Endothelial cell of umbilical vein (primary cell): ENCODE measurements around the gene PPIL1.

Experiments used
- CTCF ChIP-seq, 2 donors: IDR thresholded peaks; 1 replicate in 1 of 2; 2 replicates in 1 of 2; pipeline ENCODE4 v1.5.1; 2011; ENCODE audit warnings: low read length in 2 of 2, mild to moderate bottlenecking in 2 of 2, moderate library complexity in 2 of 2, control low read depth in 1 of 2, inconsistent platforms in 1 of 2, low read depth in 1 of 2; ENCODE audit not compliant: insufficient read depth in 1 of 2; ENCODE audit errors: extremely low read depth in 1 of 2
- MAX ChIP-seq: IDR thresholded peaks from 2 replicates; pipeline ENCODE4 v1.6.1; 2011; ENCODE audit not compliant: insufficient read depth, insufficient read length
- MYC ChIP-seq: IDR thresholded peaks from one replicate; pipeline ENCODE4 v1.6.1; 2011; ENCODE audit warnings: mild to moderate bottlenecking, low read depth, low read length
- POLR2A ChIP-seq: IDR thresholded peaks from 2 replicates; pipeline ENCODE4 v1.6.1; 2012; ENCODE audit warnings: low read depth, mild to moderate bottlenecking, control low read depth, low read length

GRCh38 chr6:36890112-36890663 lies 15.6 kb upstream of the PPIL1 start:
- TF ChIP-seq POLR2A (no peak), CTCF (IDR thresholded peaks at IDR 0.05; ENCODE audit: extremely low read depth in 1 of 2, insufficient read depth in 1 of 2, low read depth in 1 of 2, low read length in 2 of 2) (no peak), MYC (no peak), MAX (no peak)
